Retinal pigment epithelial cell (primary cell): Measurements from ENCODE around the gene SRGAP2B.
A peak's percentile ranks its signal among the peaks of the same experiment; 100 is the strongest.
"Not testable (repeated sequence)": the region's sequence is repeated elsewhere in the genome, so short reads cannot be mapped to it uniquely, and the experiment has no call there.

ENCODE experiments used
- DNase-seq: peaks from one replicate; pipeline ENCODE4 v3.0.0-alpha.2; 2010; ENCODE audit warnings: low read depth
- H3K4me3 ChIP-seq: 2 replicates; pipeline ENCODE4 v1.5.1; 2011; ENCODE audit warnings: mild to moderate bottlenecking, low read length, control low read depth, moderate library complexity

Gene SRGAP2B

GRCh38 chr1:145005142-145005541 lies 90.0 kb downstream of the SRGAP2B start:
- DNase-seq, H3K4me3 ChIP-seq: not testable (repeated sequence)

- DNase-seq, H3K4me3 ChIP-seq: not testable (repeated sequence)
Observed at GRCh38 chr1:145001381-145001780, 93.7 kb downstream of the SRGAP2B start.

DNA sequence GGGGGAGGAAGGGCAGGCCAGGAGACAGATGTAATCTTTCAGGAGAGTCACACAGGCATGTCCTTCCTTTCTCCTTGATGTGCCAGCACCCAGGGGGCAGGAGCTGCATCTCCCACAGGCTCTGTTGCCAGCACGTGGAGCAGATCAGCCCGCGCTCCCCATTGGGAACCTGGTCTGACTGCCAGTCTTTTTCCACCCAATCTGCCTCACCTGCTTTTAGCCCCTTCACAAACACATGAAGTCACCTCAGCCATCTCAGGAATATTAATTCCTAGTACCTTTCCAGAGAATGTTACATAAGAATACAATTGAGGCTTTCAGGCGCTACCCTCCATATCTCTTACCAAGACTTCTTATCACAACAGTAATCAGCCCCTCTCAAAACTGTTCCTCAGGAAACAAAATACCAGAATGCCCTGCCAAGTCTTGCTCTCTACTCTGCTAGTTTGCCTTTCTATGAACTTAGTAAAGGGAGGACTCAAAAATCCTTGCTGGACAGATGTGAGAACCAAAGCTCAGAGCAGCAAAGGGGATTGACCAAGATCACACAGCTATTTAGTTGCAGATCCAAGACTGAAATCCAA lies 94.3 kb downstream of the SRGAP2B start:
- H3K4me3 ChIP-seq = not testable (repeated sequence)

DNA sequence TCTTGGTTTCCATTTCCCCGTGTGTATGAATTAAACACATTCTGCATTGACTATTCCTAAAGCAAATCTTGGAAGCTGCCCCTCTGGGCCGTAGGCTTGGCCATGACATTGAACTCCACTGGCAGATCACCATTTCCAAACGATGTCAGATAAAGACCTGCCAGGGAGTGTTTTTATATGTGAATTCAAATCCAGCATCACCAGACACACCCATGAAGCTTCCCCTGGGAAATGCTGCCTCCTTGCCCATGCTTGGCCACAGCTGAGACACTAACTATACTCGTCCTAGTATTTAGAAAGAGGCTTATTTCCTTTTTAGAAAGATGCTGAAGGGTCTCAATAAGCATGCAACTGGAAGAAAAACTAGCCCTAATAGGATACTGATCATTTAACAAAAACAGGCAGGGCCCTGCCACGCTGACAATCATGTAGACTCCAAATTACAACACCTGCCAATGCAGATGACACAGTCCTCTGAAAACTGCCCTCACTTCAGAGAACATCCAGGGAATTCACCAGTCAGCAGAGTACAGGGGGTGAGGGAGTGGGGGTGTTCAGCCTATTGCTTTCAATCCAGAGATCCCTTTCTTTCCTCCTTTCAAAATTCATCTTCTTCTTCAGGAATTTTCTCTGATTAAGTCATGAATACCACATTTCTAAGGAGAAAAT lies 94.9 kb downstream of the SRGAP2B start:
- not testable (repeated sequence) for DNase-seq

More for the DNA sequence above, 94.3 kb downstream of the SRGAP2B start:
- not testable (repeated sequence) for DNase-seq

DNA sequence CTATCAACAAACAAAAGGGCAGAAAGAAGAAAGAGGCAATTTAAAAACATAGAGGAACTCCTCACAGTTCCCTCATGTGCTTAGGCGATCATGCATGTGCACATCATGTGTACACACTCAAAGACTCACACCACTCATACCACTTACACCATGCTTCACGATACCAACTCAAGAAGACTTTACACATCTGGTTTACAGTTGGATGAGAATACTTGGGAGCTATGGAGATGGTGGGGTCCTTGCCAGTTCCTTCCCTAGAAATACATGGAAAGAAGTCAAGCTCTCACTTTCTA lies 96.2 kb downstream of the SRGAP2B start:
- not testable (repeated sequence) for DNase-seq, H3K4me3 ChIP-seq

More for the DNA sequence above, 94.9 kb downstream of the SRGAP2B start:
- H3K4me3 ChIP-seq = not testable (repeated sequence)

DNA sequence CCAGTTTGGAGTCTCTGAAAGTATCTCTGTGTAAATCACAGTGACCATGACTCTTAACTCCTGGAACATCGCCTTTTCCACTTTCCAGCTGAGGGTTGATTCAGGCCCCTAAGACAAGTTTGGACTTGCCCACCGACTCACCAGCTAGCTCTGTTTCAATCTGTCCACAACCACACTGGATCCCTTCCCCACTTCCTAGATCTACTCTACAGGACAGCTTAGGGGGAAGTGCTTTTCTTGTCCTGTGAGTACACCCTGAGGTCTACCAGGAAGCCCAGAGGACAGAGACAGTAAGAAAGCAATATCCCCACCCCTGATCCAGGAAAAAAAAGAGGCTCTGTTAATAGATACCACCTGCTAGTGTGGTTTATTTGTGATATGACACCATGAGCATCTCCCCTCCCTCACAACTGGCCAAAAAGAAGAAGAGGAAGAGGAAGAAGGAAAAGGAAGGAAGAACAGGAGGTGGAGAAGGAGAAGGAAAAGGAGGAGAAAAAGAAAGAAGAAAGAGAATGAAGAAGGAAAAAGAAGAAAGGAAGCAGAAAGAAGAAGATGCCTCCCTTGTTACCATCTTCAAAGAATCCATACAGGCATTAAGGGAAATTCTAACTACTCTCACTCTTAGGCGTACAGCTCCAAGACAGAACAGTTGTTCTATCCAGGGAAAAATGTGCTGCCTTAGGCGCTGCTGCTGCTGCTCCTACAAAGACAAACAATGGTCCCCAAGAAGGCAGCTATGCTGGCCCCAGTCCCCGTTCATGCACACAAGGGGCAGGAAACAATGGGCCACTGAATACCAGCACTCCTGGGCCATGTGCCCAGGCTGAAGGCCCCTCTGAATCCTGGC lies 96.8 kb downstream of the SRGAP2B start:
- H3K4me3 ChIP-seq, DNase-seq: not testable (repeated sequence)

- DNase-seq = peak; percentile 18
- H3K4me3 ChIP-seq = not testable (repeated sequence)
Observed at GRCh38 chr1:144995833-144996410, 99.2 kb downstream of the SRGAP2B start.

- DNase-seq = peak; percentile 1
- H3K4me3 ChIP-seq = not testable (repeated sequence)
Observed at GRCh38 chr1:144992915-144993314, 102.2 kb downstream of the SRGAP2B start.

- H3K4me3 ChIP-seq, DNase-seq: not testable (repeated sequence)
Observed at GRCh38 chr1:144990611-144991010, 104.5 kb downstream of the SRGAP2B start.

- not testable (repeated sequence) for DNase-seq, H3K4me3 ChIP-seq
Observed at GRCh38 chr1:144987131-144987530, 108.0 kb downstream of the SRGAP2B start.

GRCh38 chr1:144986171-144986860 lies 108.8 kb downstream of the SRGAP2B start:
- not testable (repeated sequence) for H3K4me3 ChIP-seq, DNase-seq

DNA sequence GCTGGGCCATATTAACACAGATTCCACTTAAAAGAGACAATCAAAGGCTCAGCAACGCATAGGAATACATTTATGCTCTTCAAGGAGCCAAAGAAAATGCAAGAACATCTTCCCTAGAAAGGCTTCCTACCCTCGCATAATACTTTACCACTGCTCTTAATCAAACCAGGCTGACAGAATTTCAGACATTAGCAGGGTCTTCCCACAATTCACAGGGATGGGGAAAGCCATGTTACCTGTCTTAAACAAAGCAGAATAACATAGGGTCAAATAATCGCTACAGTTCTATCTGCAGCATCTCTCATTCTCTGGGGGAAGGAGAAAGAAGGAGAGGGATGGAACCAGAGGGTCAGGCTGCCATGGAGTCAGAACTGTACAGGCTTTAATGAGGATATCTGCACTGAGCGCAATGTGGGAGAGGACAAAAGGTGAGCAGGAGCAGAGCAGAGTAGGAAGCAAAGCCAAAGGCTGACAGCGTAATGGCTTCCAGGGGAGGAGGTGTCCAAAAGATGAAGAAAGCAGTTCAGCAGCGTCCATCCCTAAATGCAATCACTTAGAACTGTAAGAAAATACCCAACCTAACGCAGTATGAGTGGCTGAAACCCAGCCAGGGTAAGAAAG lies 109.5 kb downstream of the SRGAP2B start:
- not testable (repeated sequence) for DNase-seq, H3K4me3 ChIP-seq

DNA sequence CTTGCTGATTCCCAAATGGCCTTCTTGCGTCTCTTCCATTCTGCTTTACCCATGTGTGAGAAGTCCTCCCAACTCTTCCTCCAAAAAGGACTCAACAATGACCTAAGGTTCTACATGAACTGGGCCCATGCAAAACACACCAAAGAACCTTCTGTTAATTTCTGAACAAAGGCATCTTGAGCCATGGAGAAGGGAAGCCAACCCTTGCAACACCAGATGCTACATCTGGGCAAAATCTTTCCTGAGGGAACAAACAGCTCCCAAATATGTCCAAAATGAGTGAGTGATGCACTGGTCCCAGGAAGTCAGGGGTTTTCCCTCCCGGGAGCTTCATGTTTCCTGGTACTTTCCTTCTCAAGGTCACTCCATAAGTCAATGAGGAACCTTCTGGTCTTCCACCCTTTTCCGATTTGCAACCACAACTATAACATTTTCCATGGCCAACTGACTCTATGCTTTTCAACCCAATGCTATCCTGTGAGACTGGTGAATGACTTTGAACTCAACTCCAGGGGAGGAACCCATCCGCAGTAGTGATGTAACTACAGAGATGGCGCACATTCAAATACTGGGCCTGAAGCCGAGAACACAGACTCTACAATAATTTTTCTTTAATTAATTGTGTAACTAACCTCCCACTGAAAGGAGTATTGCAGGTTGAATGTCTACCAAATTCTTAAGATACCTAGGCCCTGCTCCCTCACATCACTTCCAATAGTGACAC lies 112.2 kb downstream of the SRGAP2B start:
- not testable (repeated sequence) for H3K4me3 ChIP-seq, DNase-seq

DNA sequence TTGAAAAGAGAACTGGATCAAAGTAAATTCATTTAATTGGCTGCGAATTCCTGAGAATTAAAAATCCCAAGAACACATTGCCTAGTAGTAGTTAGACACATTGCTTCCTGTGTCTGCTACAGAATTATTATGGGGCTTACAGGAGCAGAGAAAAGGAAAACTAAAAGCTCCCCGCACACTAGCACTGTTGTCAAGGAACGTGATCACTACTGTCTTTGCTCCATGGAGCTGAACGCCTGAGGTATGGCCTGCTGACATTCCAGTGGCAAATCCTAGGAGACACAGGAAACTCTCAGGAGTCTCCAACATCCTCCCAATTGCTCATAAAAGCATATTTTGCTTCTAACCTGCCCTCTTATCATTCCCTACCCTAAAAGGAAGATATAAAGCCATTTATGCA lies 114.0 kb downstream of the SRGAP2B start:
- DNase-seq, H3K4me3 ChIP-seq: not testable (repeated sequence)

DNA sequence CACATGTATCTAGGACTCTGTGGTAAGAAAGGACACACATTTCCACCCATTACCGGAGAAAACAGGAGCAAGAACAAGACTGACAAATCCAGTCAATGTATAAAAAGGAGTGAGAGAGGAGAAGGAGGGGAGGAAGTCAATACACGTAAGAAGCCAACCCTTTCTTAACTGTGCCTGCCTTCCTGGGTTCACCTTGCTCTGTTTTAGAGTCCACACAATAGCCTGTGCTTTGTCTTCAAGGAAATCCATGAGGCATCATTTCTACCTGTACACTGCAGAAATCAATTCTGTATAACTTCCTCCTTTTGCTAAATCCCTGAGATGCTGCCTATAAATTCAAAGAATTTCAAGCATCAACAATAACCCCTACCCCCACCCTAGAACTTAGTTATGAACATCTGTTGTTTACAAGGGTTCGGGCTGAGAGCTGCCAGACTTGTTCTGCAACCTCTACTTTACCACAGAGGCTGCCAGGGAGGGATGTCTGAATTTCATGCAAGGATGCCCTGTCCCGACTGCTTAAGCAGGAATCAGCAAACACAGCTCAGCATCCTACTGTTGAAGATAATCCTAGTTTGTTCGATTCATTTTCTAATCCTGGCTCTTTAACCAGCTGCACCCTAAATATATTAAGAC lies 115.0 kb downstream of the SRGAP2B start:
- not testable (repeated sequence) for DNase-seq, H3K4me3 ChIP-seq

DNA sequence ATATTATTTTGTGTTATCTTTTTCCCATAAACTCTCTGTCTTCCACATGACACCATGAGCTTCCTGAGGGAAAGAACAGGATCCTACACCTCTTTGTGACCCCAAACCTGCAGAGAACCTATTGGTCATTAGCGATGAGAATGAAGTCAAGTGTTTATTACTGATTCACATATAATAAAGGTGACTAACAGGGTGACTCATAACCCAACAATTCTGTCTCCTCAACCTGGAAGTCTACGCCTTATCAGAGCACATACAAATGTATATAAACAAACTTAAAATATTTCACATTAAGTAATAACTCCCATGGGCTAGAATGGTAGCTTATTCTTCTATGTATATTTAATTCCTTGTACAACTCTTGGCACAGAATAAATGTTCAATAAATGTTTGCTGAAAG lies 117.3 kb downstream of the SRGAP2B start:
- not testable (repeated sequence) for H3K4me3 ChIP-seq, DNase-seq

DNA sequence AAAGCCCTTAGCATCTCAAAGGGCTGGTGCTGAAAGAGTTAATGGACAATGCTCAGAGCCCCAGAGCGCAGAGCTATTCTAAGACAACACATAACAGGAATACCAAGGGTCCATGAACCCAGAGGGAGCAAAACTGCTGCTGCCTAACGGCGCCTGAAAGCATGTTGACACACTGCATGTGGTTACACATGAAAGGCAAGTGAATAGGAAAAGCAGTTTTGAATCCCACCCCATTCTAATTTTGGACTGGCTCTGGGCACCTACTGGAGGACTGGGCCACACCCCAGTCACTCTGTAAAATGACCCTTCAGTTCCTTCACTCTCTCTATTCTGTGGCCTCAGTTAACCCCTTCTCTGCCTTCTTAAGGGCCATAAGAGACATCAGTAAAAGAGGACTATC lies 123.2 kb downstream of the SRGAP2B start:
- DNase-seq, H3K4me3 ChIP-seq: not testable (repeated sequence)

- not testable (repeated sequence) for H3K4me3 ChIP-seq, DNase-seq
Observed at GRCh38 chr1:144966488-144966887, 128.6 kb downstream of the SRGAP2B start.
